GM18870 (cell line): Measurements from ENCODE around the gene ASCC1.

Experiments used
- ATAC-seq: cut with Tn5 transposase; IDR thresholded peaks from one replicate; pipeline ENCODE4 v1.9.1; 2021; ENCODE audit warnings: moderate library complexity; ENCODE audit not compliant: unreplicated experiment

ASCC1 gene

DNA sequence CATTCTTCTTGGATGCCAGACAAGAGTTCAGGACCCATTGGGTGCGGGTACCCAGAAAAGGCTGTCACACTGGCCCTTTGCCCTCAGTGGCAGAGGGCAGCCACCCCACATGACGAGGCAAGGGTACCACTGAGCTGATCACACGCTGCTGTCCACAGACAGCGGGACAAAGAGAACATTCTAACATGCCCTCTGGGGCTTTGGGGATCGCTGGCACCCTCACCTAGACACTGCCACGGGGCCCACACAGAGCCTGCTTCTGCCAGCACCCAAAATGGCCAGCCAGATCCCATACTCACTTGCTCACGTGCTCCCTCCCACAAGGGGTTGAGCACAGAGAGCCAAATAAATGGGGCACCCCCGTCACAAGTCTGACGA, 111.0 kb downstream of the ASCC1 start:
- no peak for ATAC-seq

DNA sequence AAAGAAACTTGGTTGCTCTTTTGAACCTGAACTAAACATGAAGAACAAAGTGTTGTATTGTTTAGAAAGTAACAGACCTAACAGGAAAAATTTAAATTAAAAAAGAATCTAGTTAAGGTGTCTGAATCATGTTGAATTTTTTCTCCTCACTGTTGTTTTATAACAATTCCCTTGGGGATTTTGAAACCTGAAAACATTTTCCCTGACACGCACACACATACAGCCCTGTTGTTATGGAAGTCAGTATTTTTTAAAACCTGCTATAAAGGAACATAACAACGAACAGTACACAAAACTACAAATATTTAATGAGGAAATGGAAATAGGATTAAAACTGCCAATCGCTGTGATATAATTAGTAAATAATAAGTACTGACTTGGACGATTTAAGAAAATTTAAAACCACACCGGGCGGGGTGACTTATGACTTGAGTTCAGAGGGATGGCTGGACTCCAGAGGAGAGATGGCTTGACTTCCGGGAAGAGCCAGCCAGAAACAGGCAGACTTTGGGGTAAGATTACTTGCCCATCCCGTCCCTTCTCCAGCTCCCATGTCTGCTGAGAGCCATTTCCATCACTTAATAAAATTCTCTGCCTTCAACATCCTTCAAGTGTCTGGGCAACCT, 111.5 kb downstream of the ASCC1 start:
- no peak for ATAC-seq

DNA sequence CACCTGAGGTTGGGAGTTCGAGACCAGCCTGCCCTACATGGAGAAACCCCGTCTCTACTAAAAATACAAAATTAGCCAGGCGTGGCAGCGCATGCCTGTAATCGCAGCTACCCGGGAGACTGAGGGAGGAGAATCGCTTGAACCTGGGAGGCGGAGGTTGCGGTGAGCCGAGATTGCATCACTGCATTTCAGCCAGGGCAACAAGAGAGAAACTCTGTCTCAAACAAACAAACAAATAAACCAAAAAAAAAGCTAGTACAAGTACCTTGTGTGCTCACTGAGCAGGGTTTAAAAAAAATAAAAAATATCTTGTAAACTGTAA, 116.5 kb downstream of the ASCC1 start:
- no peak for ATAC-seq

DNA sequence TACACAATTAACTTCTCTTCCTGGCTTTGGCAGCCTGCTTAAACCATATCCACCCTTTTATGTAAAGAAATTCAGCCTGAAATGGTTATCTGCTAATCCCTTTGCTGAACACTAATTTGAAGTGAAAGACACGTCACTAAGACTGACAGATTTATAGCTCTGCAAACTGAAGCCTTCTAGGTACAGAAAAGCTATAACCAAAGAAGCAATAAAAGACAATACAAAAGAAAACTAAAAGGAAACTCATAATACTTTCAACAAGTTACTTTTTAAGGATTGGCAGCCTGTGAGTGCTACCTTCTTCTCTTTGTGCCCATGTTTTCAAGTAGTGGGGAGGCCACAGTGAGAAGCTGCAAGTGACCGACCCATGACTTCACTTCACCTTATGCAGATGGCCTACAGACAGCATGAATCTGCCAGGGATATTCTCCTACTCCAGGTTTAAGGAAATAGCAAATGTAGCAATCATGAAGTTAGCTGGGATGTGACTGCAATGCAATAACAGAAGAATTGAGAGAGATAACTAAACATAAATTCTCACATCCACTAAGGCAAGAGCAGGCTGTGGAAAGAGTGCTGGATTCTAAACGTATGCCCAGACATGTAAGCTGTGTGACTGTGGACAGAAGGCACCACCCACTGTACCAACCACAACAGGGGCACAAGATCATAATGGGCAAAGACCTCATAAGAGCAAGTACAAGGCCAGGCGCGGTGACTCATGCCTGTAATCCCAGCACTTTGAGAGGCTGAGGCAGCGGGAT, 117.1 kb downstream of the ASCC1 start:
- no peak for ATAC-seq

DNA sequence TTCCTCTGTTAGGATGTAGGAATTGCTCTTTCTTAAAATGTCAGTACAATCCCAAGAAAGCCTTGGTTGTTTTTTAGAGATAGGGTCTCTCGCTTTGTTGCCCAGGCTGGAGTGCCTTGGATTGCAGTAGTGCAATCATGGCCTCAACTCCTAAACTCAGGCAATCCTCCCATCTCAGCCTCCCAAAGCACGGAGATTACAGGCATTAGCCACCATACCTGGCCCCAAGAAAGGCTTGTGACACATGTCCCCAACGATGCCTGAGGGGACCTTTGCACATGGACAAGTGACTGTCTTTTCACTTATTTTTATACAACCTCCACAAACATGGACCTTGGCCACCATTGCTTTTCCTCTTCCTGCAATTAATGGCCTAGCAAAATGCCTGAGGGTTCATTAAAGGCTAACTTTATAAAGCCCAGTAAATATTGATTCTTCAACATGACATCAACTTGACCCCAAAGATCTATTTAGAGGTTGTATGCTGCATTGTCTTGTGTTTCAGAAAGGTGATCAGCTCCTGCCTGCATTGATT, 117.7 kb downstream of the ASCC1 start:
- no peak for ATAC-seq

DNA sequence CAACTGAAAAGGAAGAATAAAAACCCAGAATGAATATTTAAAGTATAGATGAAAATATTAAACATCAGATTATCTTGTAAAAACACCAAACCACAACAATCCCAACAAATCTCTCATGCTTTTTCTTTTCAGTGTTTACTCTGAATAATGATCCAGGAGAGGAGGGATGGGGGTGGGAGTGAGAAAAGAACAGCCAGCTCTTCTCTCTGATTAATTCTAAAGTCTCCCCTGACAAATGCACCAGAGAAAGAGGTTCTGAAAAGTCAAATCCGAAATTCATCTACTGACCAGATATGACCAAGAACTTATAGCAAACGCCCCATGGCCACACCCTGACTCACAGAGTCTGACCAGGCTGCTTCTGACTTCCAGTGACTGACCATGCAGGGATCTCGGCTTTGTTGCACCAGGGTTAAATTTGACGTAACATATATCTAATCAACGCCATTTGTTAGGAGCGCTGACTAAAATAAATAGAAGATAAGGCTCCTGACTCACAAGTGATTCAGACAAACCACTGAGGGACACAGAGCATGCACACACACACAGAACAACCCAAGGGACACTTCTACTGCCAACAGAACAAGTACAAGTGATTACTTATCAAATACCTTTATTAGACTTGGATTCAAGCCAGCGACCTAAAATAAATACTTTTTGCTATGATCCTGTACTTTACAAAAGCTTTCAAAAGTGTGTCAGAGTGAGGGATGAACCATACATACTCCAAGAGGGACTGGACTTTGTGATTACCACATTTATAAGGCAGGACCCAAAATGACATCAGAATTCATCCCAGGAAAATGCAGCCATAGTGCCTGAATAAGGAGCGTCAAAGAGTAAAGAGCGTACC, 118.4 kb downstream of the ASCC1 start:
- no peak for ATAC-seq

DNA sequence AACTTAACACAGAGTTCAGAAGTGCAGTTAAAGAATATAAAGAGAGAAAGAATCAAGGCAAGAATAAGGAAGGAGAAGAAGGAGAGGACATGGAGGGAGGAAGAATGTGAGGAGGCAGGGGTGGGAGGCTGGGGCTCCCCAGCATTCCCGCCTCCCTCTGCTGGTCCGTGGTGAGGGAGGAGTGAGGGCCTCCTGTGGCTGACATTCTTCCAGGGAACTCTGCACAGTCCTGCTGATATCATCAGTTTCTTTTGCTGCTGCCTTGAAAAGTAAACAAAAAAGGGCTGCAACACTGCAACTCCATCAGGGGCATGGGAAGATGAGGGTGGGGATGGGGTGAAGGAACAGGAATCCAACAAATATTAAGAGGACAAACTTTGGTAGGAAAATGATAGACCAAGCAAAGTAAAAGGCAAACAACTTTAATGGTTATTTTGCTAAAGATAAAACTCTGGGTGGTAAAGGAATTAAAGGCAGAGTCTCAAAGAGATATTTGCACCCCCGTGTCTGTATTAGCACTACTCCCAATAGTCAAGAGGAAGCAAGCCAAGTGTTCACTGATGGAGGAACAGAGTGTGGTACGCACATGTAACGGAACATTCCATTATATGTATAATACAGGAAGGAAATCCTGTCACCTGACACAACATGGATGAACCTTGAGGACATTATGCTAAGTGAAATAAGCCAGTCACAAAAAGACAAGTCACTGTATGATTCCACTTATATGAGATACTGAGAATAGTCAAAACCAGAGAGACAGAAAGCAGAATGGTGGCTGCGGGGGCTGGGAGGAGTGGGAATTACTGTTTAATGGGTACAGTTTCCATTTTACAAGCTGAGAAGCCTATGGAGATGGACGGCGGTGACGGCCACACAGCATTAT, 119.7 kb downstream of the ASCC1 start:
- ATAC-seq, result no peak

DNA sequence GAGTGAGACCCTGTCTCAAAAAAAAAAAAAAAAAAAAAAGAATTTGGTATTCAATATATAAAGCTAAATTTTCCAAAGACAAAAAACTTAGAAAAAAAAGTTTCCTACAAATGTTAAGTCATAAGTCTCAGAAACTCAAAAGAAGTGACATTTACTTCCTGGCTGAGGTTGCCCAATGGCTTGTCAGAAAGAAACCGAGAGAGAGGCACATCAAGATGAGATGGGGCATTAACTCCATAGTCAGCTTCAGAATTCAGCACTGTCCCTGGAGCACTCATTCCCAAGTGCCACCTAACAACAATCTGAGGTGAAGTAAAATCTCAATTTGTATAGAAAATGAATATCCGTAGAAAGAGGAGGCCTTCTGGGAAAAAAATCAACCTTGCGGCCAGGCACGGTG, 120.9 kb downstream of the ASCC1 start:
- no peak for ATAC-seq

DNA sequence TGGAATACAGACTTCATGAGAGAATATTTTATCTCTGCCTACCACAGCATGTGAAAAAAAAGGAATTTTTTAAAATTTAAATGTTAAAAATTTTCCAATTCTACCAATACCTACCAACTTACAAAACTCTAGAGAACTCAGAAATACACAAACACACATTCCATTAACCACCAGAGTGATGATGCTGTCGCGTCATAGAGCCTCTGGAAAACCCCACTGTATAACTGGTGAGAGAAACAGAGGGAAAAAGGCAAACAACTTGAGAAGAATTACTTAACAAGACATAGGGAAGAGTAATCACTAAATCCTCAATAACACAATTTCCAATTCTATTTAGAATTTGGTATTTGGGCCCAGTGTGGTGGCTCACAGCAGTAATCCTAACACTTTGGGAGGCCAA, 121.5 kb downstream of the ASCC1 start:
- ATAC-seq, result no peak

DNA sequence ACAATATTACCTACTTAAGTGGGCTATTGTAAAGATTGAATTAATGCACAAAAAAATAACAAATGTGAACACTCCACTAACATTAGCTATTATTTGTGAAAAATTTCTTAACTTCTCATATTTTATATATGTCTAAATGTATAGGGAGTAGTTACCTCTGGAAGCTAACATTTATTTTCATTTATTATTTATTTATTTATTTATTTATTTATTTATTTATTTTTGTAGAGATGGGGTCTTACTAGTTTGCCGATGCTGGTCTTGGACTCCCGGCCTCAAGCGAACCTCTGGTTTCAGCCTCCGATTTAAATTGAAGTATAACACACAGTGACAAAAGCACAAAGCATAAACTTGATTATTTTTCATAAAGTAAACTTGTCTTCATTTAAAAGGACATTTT, 122.6 kb downstream of the ASCC1 start:
- ATAC-seq, result no peak

DNA sequence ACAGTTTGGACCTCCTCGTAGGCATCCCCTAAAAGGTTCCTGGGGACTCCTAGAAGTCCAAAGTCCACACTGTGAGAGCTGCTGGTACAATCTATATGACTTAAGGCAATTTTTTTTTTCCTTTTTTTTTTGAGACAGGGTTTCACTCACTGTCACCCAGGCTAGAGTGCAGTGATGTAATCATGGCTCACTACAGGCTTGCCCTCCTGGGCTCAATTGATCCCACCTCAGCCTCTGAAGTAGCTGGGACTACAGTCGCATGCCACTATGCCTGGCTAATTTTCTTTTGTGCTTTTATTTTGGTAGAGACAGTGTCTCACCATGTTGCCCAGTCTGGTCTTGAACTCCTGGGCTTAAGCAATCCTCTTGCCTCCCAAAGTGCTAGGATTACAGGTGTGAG, 123.1 kb downstream of the ASCC1 start:
- ATAC-seq, result no peak

DNA sequence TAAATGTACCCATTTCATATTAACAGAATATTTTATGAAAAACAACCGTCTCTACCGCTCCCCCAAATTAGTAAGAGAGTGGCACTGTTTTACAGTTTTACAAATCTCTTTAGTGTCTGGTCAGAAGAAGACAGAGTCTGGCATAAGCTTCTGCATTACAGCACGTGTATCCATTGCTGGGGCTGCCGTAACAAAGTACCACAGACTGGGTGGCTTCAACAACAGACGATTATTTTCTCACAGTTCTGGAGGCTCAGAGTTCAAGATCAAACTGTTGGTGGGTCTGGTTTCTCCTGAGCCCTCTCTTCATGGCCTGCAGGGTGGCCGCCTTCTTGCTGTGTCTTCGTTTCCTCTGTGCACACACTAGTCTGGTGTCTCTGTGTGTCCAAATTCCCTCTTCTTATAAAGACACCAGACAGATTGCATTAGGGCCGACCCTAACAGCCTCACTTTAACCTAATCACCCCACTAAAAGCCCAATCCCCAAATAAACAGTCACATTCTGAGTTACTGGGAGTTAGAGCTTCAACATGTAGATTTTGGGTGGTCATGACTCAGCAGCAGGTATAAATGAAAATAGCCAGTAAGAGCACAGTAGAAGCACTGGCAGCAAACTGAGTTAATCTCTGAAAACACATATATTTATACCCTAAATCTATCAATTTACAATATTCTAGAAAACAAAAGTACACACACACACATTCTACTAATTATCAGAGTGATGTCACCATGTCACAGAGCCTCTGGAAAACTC, 123.7 kb downstream of the ASCC1 start:
- ATAC-seq, result no peak

DNA sequence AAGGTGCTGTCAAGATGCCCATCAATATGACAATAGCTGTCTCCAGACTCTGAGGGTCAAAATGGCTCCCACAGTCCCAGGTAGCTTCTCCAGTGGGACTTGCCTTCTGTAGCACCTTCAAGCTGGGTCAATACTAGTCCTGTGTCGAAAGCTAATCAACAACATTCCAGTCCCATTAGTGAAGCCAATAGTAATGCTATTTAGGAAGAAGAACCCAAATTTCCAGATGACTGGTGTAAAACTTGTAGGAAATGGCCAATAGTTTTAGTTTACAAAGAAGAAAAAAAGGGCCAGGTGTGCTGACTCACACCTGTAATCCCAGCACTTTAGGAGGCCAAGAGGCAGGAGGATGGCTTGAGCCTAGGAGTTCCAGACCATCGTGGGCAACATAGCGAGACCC, 125.8 kb downstream of the ASCC1 start:
- ATAC-seq, result no peak

DNA sequence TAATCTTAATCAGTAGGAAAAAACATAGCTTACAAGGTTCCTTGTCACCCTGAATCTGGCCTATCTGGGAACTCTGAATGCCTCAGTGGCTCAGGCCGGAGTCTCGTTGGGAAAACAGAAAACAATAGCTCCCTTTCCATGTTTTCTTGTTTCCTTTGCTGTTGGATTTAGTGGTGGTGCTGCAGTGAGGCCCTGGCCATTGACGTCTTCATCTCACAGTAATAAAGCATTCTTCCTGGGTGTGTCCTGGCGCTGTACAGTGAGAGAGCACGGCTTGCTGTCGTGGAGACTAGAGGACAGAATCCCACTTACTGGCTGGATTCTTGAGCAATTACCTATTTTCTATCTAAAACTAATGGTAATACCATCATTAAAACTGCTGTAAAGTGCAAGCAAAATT, 126.5 kb downstream of the ASCC1 start:
- no peak for ATAC-seq

DNA sequence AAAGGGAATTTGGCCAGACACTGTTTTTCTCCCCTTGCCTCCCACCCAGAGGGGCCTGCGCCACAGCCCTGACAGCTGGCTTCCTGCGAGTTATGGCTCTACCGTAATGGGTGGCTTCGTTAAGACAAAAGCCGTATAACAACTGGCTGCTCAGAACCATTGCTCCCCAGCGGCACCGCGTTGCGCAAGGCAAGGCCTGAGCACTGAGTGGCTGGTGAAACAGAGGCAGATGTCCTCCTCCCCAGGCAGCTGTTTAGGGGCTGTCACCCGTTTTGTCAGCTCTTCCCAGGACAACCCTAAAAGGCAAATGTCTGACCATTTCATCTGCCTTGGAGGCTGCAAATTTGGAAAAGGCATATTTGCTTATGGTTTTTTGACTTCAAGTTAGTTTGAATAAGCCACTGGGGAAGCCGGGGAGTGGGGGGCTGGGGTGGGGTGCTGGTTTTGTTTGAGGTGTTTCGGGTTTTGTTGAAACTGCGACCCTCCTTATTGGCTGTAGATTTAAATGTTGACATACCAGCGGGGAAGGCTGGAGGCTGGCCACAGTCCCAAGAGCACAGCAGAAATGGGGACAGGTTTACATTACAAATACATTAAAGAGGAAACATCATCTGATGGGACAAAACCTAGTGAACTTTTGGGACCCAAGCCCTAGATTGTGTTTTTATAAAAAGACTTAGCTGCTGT, 127.0 kb downstream of the ASCC1 start:
- no peak for ATAC-seq

DNA sequence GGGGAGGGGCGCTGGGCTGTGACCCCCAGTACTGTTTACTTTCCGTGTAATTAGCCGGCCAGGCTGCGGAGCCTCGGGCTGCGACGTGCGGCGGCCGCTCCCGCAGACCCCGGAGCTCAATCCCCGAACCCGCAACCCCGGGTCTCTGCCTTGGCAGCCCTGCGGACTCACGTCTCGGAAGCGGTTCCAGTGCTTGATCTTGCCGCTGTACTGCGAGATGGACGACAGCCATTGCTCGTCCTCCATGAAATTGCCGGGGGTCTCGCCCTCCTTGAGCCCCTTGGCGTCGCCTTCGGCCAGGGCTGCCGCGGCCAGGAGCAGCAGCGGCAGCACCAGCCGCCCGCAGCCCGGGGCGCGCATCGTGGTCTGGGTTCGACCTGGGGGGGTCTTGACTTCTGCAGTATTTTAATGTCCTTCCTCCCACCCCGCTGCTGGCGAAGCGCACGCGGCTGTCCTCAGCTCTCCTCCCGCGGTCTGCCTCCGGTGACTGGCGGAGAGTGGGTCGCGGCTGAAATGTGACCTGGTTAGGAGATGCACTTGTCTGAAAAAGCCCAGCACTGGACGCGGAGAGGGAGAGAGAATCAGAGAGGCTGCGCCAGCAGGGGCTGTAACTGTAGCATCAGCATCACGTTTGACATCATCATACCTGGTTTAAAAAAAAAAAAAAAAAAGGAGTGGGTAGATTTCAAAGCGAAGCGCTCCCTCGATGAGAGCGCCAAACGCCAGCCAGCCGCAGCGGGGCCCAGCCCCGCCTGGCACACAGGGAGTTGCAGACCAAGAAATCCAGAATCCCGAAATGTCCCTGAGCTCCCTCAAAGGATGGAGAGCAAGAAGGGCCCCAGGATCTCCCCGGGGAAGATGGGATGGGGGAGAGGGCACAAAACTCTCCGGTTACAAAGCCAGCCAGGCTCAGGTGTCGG, 127.8 kb downstream of the ASCC1 start, which contains the start of gene SPOCK2:
Gene SPOCK2, minus strand, starts transcription at position 583 of the 920 bp plus-strand sequence. Its CDS starts 223 bp downstream, at position 360.
- ATAC-seq, result no peak

DNA sequence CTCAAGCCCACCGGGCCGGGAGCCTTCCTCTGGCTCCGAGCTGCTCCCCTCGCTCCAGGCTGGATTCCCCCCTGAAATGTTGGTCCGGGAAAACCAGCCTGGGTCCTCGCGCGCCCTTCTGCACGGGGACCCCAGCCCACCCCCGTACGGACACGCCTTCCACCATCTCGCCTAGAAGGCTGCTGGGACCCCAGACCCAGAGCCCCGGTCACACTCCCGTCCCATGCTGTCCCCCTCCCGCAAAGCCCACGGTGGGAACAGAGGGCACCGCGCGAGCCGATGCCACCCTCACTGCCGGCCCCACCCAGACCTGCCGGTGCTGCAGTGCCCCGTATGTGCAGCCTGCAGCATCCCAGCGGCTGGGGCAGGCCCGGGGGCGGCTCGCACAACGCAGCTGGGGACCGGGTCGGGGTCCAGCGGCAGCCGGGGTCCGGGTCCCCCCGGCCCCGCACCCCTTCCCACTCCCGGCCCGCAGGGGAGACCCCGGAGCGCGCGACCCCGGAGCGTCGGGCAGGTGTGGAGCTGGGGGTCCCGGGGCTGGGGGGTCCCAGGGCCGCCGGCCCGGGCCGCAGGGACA, 128.6 kb downstream of the ASCC1 start:
- ATAC-seq, result no peak
